NOMO-1 (cell line): ENCODE measurements around the gene STIMATE.

ENCODE experiments used
- DNase-seq, 2 experiments: peaks; one replicate each; lab custom pipeline; 2025; ENCODE audit not compliant: unreplicated experiment in 2 of 2; lab: John Stamatoyannopoulos, UW

STIMATE gene

DNA sequence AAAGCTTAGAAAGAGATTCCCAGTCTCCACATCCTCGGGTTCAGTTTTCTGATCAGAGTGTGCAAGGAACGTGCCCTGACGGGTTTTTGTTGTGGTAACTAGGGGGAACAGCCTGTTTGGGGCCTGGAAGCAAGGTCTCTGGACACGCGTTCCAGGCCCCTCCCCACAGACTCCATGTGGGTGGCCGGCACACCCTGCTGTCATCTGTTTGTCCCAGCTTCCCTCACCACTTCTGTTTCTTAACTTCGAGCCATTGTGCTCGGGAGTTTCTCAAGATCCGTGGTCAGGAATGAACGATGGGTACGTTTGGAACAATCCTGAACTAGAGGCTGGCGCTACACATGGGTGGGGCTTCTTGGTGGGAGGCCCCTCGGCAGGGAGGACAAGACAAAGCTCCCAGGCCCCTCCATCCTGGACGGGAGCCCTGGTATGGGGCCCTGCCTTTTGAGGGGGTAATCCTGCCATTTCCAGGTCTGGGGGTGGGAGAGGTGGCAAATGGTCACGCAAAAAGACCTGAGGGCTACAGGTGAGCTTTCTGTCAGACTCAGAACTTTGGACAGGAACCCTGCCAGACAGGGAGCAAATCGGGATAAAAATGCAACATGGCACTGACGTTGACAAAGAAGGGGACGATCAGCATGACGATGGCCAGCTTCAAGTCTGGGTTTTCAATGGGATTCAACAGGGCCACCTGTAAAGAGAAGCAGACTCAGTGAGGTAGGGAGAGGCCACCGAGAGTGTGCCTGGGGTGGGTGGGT lies 54.1 kb downstream of the STIMATE start:
- no peak for DNase-seq

- no peak for DNase-seq
These were observed 54.9 kb downstream of the STIMATE start for GRCh38 chr3:52842424-52842823.

DNA sequence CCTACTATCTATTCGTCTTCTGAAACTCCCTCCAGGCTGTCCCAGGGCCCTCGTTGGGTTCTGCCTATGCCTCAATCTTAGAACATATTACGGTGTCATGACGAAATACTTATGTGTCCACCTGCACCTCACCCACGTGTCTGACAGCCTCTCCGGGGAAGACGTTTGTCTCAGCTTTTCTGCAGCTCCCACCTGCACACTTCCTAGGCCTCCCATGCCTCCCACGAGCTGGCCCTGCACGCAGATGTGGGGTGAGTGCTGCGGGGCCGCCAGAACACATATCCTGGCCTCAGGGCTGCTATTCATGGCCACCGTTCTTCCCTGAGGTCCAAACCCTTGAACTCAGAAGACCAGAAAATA lies 55.4 kb downstream of the STIMATE start:
- no peak for DNase-seq

DNA sequence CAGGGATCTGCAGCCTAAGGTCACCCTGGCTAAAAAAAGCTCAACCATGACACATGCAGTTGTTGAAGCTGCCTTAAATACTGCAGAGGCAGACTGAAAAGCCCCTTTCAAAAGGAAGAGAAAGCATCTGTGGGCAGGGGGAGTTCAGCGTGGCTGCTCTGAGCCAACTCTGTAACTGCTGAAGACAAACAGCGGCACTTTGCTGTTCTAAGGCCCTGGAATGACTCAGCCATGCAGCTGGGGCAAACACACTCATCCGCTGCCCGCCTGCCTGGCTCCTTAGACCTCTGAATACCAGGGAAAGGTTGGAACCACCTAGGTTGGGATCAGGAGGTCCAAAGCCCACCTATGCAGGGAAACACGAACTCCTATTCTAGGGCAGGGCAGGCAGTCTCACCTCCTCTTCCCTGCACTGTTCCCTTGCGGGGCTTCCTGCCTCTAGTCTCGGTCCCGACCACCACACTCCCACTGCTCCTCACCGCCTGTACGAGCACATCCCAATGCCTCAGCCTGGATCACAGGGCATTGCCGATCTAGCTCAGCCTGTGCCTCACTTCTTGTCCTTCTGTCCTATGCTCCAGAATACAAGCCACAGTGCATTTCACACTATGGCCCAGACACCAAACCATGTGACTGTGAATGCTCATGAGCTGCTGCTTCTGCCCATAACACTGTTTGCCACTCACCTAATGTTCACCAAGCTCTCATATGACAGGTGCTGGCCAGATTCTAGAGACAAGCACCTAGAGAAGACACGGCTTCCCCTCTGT lies 56.0 kb downstream of the STIMATE start:
- DNase-seq: no peak

DNA sequence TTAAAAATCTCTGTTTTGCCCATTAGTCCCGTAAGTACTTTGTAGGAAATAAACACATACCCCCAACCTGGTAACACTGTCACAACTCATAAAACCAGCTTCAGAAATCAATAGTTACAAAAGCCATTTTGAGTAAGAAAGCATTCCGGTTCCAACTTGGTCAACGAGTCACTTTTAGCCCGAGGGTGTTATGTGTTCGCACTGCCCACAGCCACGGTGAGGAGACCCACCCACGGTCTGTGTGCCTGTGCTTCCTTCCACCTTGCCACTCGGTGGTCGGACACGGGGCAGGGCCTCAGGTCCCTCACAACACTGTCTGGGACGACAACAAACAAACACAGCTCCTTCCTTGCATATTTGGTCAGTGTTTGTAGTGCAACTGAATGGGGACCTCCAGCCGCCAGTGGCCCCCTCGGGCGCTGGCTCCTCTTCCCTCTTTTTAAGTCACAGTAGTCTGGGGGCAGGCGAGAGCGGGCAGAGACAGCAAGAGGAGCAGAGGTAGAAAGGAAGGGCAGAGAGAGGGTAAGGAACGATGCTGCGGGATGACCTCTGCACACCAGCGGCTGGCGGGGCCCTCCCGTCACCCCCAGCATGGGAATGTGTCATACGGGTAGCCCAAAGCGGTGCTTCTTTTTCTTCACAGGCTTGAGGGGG lies 57.3 kb downstream of the STIMATE start:
- no peak for DNase-seq

DNA sequence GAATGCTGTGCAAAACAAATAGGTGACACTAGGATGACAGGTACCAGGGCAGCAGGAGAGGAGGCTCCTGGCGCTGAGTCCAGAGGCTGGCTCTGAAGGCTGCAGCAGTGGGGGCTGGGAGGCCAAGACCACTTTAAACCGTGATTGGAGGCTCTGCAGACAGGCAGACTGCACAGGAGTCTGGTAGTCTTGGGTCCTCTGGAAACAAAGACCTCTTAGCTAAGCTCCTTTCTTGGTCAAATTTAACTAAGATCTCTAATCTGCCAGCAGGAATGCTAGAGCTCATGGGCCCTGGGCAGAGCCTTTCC lies 58.1 kb downstream of the STIMATE start:
- no peak for DNase-seq

- DNase-seq: no peak
These were observed 58.6 kb downstream of the STIMATE start for GRCh38 chr3:52838561-52839267.

DNA sequence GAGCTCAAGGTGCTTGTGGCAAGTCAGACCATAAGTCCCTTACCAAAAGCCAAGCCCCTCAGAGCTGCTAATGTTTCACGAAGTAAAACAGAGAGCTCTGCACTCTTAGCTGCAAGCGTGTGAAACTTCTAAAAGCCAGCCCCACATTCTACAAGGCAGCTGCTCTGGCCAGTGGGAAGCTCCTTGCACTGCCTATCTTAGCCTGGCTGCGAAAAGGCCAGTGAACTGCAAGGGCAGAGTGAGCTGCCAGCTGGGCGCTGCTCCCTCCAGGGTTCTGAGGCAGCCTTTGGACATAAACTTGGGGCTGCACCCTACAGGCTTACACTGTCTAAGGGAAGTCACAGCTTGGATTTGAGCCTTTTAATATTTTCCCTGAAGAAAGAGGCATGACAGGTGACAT lies 60.4 kb downstream of the STIMATE start:
- no peak for DNase-seq

DNA sequence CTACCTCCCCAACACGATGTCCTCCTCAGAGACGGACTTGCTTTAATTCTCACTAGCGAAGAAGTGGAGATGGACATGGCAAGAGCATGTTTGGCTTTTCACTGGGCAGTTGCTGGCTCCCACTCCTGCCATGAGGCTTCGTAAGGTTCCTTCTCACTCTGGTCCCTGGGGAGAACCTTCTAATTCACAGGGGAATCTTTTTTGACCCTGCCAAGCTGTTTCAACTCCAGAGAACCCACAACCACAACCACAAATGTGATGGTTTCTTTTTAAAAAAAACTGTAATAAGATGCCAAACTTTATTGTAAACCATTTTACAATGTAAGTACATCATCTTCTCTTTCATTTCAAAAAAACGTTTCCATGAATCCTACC lies 60.9 kb downstream of the STIMATE start:
- no peak for DNase-seq

DNA sequence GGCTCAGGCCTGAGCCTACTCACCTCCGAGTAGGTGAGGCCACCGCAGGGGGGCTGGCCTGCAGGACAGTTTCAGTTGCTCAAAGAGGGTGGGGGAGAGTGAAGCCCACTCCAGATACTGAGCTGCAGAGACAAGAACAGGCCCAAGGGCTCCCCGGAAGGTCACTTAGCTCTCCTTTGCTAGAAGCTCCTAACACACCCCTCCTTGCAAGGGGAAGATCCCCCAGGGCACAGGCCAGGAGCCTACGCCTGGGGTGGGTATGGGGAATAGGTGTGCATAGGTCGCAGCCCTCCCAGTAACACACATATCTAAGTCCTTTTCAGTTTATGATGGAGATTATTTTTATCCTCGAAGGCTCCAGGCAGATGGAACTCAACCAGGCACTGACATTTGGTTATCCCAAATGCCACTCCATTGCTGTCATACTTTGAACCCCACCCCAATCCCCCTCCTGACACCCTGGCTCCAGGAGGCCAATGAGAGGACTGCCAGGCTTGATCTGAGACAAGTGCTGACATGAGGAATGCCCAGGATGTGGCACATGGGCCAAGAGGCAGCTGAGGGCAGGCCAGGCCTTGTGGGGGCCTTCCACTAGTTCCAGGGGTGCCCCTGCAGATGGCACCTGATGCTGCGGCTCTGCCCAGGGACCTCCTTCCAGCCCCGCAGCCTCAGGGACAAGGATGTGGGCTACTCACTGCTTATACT lies 61.4 kb downstream of the STIMATE start:
- no peak for DNase-seq

GRCh38 chr3:52834871-52835501 lies 62.4 kb downstream of the STIMATE start, which contains the start of gene MUSTN1:
TSS of gene MUSTN1 (minus strand) at chr3:52835019. CDS start at chr3:52834948, 71 bp downstream.
- DNase-seq: no peak

- DNase-seq: no peak
These were observed 64.1 kb downstream of the STIMATE start for GRCh38 chr3:52833202-52833601.

DNA sequence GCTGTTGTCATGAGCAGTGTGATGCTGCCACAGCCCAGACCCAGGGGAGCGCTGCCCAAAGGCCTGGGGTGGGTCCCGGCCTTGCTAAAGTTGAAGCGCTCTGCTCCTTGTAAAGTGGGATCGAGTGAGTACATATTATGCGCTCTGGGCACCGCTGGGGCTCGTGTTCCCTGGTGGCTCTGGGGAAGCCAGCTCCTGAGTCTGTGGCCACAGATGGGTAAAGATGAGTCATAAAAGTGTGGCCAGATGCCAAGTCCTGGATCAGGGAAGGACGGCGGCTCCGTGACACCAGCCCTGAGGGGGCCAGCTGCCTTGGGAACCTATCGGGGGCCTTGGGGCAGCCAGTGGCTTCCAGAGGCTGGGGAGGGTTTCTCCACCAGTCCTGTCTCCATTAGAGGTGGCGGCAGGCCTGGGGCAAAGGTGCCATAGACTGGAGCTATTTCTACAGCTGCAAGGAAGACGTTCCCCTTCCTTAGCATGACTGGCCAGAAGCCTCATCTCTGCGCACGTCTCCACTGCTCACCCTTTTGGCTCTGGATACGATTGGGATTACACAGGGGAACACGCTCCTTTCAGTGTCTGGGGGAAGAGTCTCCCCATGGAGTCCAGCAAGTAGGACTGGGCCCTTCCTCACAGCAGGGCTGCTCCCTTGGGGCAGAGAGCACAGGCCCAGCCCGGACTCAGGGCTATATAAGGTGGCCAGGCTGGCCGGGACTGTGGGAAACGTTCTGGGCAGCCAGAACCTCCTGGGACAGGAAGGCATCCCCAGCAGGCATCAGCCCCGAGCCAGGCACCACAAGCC lies 65.6 kb downstream of the STIMATE start:
- DNase-seq: peak in 1 of 2 experiments; percentile 3

- no peak for DNase-seq
These were observed 66.7 kb downstream of the STIMATE start, which contains the start of gene ITIH4 for GRCh38 chr3:52830535-52831258. TSS of gene ITIH4 (minus strand) at chr3:52830672. CDS start at chr3:52830642, 30 bp downstream.

- peak; percentile 76 to 79 for DNase-seq
These were observed 67.4 kb downstream of the STIMATE start for GRCh38 chr3:52829906-52830463.

GRCh38 chr3:52829482-52829881 lies 67.9 kb downstream of the STIMATE start:
- no peak for DNase-seq

DNA sequence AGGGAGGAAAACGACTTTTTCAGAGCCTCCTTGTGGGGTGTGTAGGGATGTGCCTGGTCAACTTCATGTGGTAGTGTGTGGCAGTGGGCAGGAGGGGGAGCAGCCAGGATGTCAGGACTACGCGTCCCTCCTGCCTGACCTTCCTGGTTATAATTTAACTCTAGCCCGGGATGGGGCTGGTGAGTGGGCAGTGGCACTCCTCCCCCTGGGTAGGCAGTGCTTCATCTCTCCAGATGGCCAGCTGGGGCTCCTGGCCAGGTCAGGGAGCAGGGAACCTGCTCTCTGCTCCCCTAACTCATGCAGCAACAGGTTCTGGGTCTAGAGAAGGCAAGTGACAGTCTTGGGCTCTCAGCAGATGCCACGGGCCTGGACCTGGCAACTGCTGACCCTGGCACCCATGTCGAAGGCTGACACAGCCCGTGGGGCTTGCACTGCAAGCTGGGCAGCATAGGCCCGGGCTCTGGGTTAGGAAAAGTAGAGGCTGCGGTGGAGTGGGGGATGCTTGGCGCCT lies 69.4 kb downstream of the STIMATE start:
- no peak for DNase-seq

GRCh38 chr3:52827441-52827840 lies 69.9 kb downstream of the STIMATE start:
- peak; percentile 48 to 53 for DNase-seq
